A549 (cell line): ENCODE measurements around the gene VDAC1. TPM values are rescaled to one million over a fixed set of nuclear protein-coding genes. Genes with fewer than 3 reads are reported as not detected.
A peak's percentile ranks its signal among the peaks of the same experiment; 100 is the strongest.

Experiments used
- ATAC-seq, 2 experiments: fragments of 200-7000 bp in 1 of 2; fragments of >200 bp in 1 of 2; cut with Nextera tagmentation in 1 of 2; cut with Tn5 transposase in 1 of 2; 3 replicates each; pipeline versions ENCODE4 v1.8.0 to v1.9.1; 2018 to 2020; ENCODE audit warnings: mild to moderate bottlenecking in 1 of 2, moderate library complexity in 1 of 2
- CTCF ChIA-PET: fragments of 300-600 bp; sonication (Branson Sonifier 250); formaldehyde crosslinking; extraction: SDS; loops from one replicate; lab custom pipeline; 2021; ENCODE audit warnings: antibody characterized with exemption, inconsistent platforms; lab: Yijun Ruan, JAX
- POLR2A ChIA-PET: fragments of 350-600 bp; formaldehyde crosslinking; extraction: SDS; loops from one replicate; lab custom pipeline; 2021; ENCODE audit warnings: antibody characterized with exemption, inconsistent platforms; lab: Yijun Ruan, JAX
- DNase-seq, 2 experiments: peaks; one replicate each; pipeline versions ENCODE4 v3.0.0 to v3.0.0-alpha.2; 2011 to 2016; ENCODE audit warnings: low read depth in 1 of 2, low spot score in 1 of 2
- FAIRE-seq: peaks from 2 replicates; lab custom pipeline; 2011; peaks lifted over from hg19 to GRCh38; lab: Jason Lieb, UNC
- H3K27ac ChIP-seq, 2 experiments: fragments of >200 bp; sonication (Bioruptor Twin); formaldehyde crosslinking; 3 replicates each; pipeline ENCODE4 v1.5.1; 2016 to 2017
- H3K4me1 ChIP-seq: fragments of >200 bp; sonication (Bioruptor Twin); formaldehyde crosslinking; 3 replicates; pipeline ENCODE4 v1.6.1; 2016
- H3K4me2 ChIP-seq: fragments of >200 bp; sonication (Bioruptor Twin); formaldehyde crosslinking; 3 replicates; pipeline ENCODE4 v1.6.1; 2016
- H3K4me3 ChIP-seq: fragments of >200 bp; sonication (Bioruptor Twin); formaldehyde crosslinking; 3 replicates; pipeline ENCODE4 v1.5.1; 2016
- H3K9me3 ChIP-seq: fragments of >200 bp; sonication (Bioruptor Twin); formaldehyde crosslinking; 3 replicates; pipeline ENCODE4 v1.6.1; 2016
- CBX8 ChIP-seq: fragments of 200-600 bp; sonication (generic); IDR thresholded peaks from 2 replicates; pipeline ENCODE4 v1.6.1; 2016
- EHF ChIP-seq: fragments of 250-450 bp; sonication (Bioruptor Pico); IDR thresholded peaks from 2 replicates; pipeline ENCODE4 v1.5.0; 2020; ENCODE audit warnings: mild to moderate bottlenecking
- EHMT2 ChIP-seq: fragments of 200-600 bp; sonication (generic); IDR thresholded peaks from 2 replicates; pipeline ENCODE4 v1.6.1; 2016; ENCODE audit warnings: antibody characterized with exemption, low read depth, mild to moderate bottlenecking, moderate library complexity
- EP300 ChIP-seq, 2 experiments: fragments of >200 bp; sonication (Bioruptor Twin); formaldehyde crosslinking; IDR thresholded peaks; 2 replicates in 1 of 2; 3 replicates in 1 of 2; pipeline ENCODE4 v1.6.1; 2016 to 2017
- GATA3 ChIP-seq: IDR thresholded peaks from 2 replicates; pipeline ENCODE4 v1.6.1; 2012; ENCODE audit warnings: borderline replicate concordance
- HEYL ChIP-seq: fragments of 250-450 bp; sonication (Bioruptor Pico); IDR thresholded peaks from 2 replicates; pipeline ENCODE4 v1.8.0; 2021; ENCODE audit warnings: mild to moderate bottlenecking, moderate library complexity
- HMGXB4 ChIP-seq: fragments of 250-450 bp; sonication (Bioruptor Pico); IDR thresholded peaks from 2 replicates; pipeline ENCODE4 v1.5.0; 2021; ENCODE audit warnings: mild to moderate bottlenecking, moderate library complexity, borderline replicate concordance
- HOXB5 ChIP-seq: fragments of 250-450 bp; sonication (Bioruptor Pico); IDR thresholded peaks from 2 replicates; pipeline ENCODE4 v1.5.0; 2020; ENCODE audit warnings: mild to moderate bottlenecking, moderate library complexity
- KDM5A ChIP-seq: fragments of 200-600 bp; sonication (generic); IDR thresholded peaks from 2 replicates; pipeline ENCODE4 v1.6.1; 2016; ENCODE audit warnings: antibody characterized with exemption, mild to moderate bottlenecking
- MAFK ChIP-seq: fragments of 450-650 bp; IDR thresholded peaks from 2 replicates; pipeline ENCODE4 v1.6.1; 2014; ENCODE audit not compliant: partially characterized antibody
- MAZ ChIP-seq: fragments of 150-350 bp; IDR thresholded peaks from 2 replicates; pipeline ENCODE4 v1.6.1; 2014; ENCODE audit warnings: antibody characterized with exemption, low read depth, low read length, borderline replicate concordance
- NPAS2 ChIP-seq: fragments of 250-450 bp; sonication (Bioruptor Pico); IDR thresholded peaks from 2 replicates; pipeline ENCODE4 v1.8.0; 2022; ENCODE audit warnings: mild to moderate bottlenecking, moderate library complexity, borderline replicate concordance
- NR3C1 ChIP-seq: fragments of >200 bp; sonication (Bioruptor Twin); formaldehyde crosslinking; IDR thresholded peaks from 3 replicates; pipeline ENCODE4 v1.6.1; 2017
- PHF8 ChIP-seq: fragments of 200-600 bp; sonication (generic); IDR thresholded peaks from 2 replicates; pipeline ENCODE4 v1.6.1; 2016; ENCODE audit warnings: low read depth, mild to moderate bottlenecking, antibody characterized with exemption, moderate library complexity, borderline replicate concordance
- RAD21 ChIP-seq, 2 experiments: fragments of >200 bp in 1 of 2; sonication (Bioruptor Twin) in 1 of 2; formaldehyde crosslinking in 1 of 2; IDR thresholded peaks in 1 of 2; conservative IDR thresholded peaks in 1 of 2; 2 replicates in 1 of 2; 3 replicates in 1 of 2; pipeline ENCODE4 v1.6.1; 2012 to 2018; ENCODE audit warnings: inconsistent platforms in 1 of 2
- TP53 ChIP-seq: fragments of 250-450 bp; sonication (Bioruptor Pico); IDR thresholded peaks from 2 replicates; pipeline ENCODE4 v1.5.0; 2021; ENCODE audit warnings: mild to moderate bottlenecking, moderate library complexity
- ZFP36 ChIP-seq: fragments of 450-650 bp; IDR thresholded peaks from 2 replicates; pipeline ENCODE4 v1.6.1; 2014; ENCODE audit warnings: borderline replicate concordance; ENCODE audit not compliant: partially characterized antibody
- ZSCAN20 ChIP-seq: fragments of 250-450 bp; sonication (Bioruptor Pico); IDR thresholded peaks from 2 replicates; pipeline ENCODE4 v1.8.0; 2022; ENCODE audit warnings: mild to moderate bottlenecking, moderate library complexity
- WGBS: methylation state at CpG from one replicate; pipeline ENCODE4 v1.1.6; 2017; ENCODE audit errors: missing lambda C conversion rate; 5-methylcytosine and 5-hydroxymethylcytosine counted together
- polyA plus RNA-seq, 4 experiments: library from polyadenylated mRNA; depleted of rRNA in 3 of 4; stranded (reverse); fragments of >200 nt; fragmentation: RNase III in 1 of 4; extraction: RNeasy Plus Mini Kit Qiagen cat#74134 plus additional on column Dnase treatment in 1 of 4; gene quantifications; 2 replicates in 3 of 4; 3 replicates in 1 of 4; pipeline ENCODE4 v1.2.3, GENCODE V29; 2011 to 2017
- TF ChIP-seq, protein P1 (sequence below): fragments of >200 bp; sonication (Bioruptor Twin); formaldehyde crosslinking; IDR thresholded peaks from 3 replicates; pipeline ENCODE4 v1.5.1; 2016
- TF ChIP-seq, protein P2 (sequence below): fragments of 200-600 bp; sonication (generic); IDR thresholded peaks from 2 replicates; pipeline ENCODE4 v1.6.1; 2016; ENCODE audit warnings: antibody characterized with exemption, mild to moderate bottlenecking, moderate library complexity
- TF ChIP-seq, protein P3 (sequence below): IDR thresholded peaks from 2 replicates; pipeline ENCODE4 v1.6.1; 2012

The VDAC1 gene
- polyA plus RNA-seq, 2 of the 4 experiments (the other 2 are of a cell fraction), result 369 to 442 TPM

GRCh38 chr5:134000696-134001453 is 3.9 kb downstream of the VDAC1 start:
- TF ChIP-seq EHF (no peak), ZFP36 (no peak), PHF8 (no peak), EHMT2 (no peak), GATA3 (no peak), CBX8 (no peak), MAFK (no peak), RAD21 (conservative IDR thresholded peaks at IDR 0.05 in 1 of 2, IDR thresholded peaks at IDR 0.05 in 1 of 2) (no peak)
- Histone ChIP-seq H3K9me3 (no peaks in the 10 kb centered on the region), H3K4me2 (peak overlapping the region; percentile 27; the same call in 1 of the 3 replicates), H3K4me3 (no peak overlapping the region), H3K4me1 (peaks cover 66% of the 10 kb centered on the region), H3K27ac (no peak overlapping the region)
- WGBS, result 88% methylated on average over 10 of the region's 10 CpGs
- FAIRE-seq (no peak), DNase-seq (no peak), ATAC-seq (no peak)
- CTCF ChIA-PET, result interaction anchor here (0.8 to 9.8 kb wide), 3 partner anchors 15 to 39 kb away, joined by 3 to 91 read pairs (median 36); no protein-coding TSS in a partner anchor
- POLR2A ChIA-PET, result interaction anchor here (0.6 kb wide), 1 partner anchor 798 kb away, joined by 4 read pairs; no protein-coding TSS in a partner anchor

DNA sequence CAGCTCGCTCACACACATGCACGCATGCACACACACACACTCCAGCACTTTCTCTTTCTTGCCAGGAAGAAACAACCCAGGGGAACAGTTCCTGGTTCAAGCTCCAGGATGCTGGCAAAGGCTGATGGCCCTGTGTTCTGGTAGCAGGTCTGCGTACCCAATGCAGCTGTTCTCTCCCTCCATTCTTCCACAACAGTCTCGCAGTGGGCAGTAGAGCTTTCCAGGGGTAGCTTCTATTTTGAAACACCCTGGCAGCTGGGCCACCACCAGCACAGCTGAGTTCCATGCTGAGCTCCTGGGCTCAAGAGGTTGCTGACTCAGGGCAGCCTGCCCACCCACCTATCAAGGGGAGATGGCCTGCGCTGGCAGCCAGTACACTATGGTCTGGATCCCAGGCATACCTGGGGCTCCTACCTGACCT is 4.7 kb downstream of the VDAC1 start:
- FAIRE-seq (no peak), DNase-seq (no peak), ATAC-seq (no peak)
- POLR2A ChIA-PET, result no interaction called here
- H3K27ac ChIP-seq, result peak overlapping the region in 1 of 2 experiments; percentile 30; a peak in 1 of 6 replicates
- peaks cover 72% of the 10 kb centered on the region for H3K4me1 ChIP-seq
- peak overlapping the region; percentile 18; the same call in 1 of the 3 replicates for H3K4me2 ChIP-seq
- WGBS, result 98% methylated on average over 5 of the region's 5 CpGs
- no peaks in the 10 kb centered on the region for H3K9me3 ChIP-seq
- CTCF ChIA-PET, result interaction anchor here (0.8 to 9.8 kb wide), 5 partner anchors 8 to 40 kb away, joined by 3 to 91 read pairs (median 28); no protein-coding TSS in a partner anchor
- no peak overlapping the region for H3K4me3 ChIP-seq
- TF ChIP-seq TP53 (CRISPR knock-in tag), result no peak
- TF ChIP-seq HMGXB4 (CRISPR knock-in tag), result no peak
- TF ChIP-seq, protein P1, sequence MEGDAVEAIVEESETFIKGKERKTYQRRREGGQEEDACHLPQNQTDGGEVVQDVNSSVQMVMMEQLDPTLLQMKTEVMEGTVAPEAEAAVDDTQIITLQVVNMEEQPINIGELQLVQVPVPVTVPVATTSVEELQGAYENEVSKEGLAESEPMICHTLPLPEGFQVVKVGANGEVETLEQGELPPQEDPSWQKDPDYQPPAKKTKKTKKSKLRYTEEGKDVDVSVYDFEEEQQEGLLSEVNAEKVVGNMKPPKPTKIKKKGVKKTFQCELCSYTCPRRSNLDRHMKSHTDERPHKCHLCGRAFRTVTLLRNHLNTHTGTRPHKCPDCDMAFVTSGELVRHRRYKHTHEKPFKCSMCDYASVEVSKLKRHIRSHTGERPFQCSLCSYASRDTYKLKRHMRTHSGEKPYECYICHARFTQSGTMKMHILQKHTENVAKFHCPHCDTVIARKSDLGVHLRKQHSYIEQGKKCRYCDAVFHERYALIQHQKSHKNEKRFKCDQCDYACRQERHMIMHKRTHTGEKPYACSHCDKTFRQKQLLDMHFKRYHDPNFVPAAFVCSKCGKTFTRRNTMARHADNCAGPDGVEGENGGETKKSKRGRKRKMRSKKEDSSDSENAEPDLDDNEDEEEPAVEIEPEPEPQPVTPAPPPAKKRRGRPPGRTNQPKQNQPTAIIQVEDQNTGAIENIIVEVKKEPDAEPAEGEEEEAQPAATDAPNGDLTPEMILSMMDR, result no peak

- Histone ChIP-seq H3K4me2 (no peak overlapping the region), H3K4me3 (no peak overlapping the region), H3K9me3 (no peaks in the 10 kb centered on the region), H3K4me1 (peaks cover 85% of the 10 kb centered on the region), H3K27ac (0 out of 6 replicates have a peak overlapping the region, but pooled peaks of 1 of the 2 experiments have one; percentile 4)
- no peak; a peak in 1 of 6 replicates for ATAC-seq
- WGBS, result 86% methylated on average over 7 of the region's 7 CpGs
- no peak for DNase-seq
- ChIA-PET POLR2A (no interaction called here), CTCF (interaction anchor here (0.6 to 9.8 kb wide), 8 partner anchors 10 to 73 kb away, joined by 3 to 91 read pairs (median 4); no protein-coding TSS in a partner anchor)
- no peak for FAIRE-seq
- TF ChIP-seq EP300 (IDR thresholded peaks at IDR 0.05) (no peak), HOXB5 (no peak), ZSCAN20 (CRISPR knock-in tag) (no peak), TP53 (CRISPR knock-in tag) (no peak), CBX8 (no peak), GATA3 (no peak), PHF8 (no peak), NR3C1 (no peak), MAZ (no peak), KDM5A (no peak), NPAS2 (CRISPR knock-in tag) (no peak), HEYL (CRISPR knock-in tag) (no peak)
- TF ChIP-seq, protein P1, result no peak
- TF ChIP-seq, protein P2, sequence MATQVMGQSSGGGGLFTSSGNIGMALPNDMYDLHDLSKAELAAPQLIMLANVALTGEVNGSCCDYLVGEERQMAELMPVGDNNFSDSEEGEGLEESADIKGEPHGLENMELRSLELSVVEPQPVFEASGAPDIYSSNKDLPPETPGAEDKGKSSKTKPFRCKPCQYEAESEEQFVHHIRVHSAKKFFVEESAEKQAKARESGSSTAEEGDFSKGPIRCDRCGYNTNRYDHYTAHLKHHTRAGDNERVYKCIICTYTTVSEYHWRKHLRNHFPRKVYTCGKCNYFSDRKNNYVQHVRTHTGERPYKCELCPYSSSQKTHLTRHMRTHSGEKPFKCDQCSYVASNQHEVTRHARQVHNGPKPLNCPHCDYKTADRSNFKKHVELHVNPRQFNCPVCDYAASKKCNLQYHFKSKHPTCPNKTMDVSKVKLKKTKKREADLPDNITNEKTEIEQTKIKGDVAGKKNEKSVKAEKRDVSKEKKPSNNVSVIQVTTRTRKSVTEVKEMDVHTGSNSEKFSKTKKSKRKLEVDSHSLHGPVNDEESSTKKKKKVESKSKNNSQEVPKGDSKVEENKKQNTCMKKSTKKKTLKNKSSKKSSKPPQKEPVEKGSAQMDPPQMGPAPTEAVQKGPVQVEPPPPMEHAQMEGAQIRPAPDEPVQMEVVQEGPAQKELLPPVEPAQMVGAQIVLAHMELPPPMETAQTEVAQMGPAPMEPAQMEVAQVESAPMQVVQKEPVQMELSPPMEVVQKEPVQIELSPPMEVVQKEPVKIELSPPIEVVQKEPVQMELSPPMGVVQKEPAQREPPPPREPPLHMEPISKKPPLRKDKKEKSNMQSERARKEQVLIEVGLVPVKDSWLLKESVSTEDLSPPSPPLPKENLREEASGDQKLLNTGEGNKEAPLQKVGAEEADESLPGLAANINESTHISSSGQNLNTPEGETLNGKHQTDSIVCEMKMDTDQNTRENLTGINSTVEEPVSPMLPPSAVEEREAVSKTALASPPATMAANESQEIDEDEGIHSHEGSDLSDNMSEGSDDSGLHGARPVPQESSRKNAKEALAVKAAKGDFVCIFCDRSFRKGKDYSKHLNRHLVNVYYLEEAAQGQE, result no peak
- TF ChIP-seq, protein P3, sequence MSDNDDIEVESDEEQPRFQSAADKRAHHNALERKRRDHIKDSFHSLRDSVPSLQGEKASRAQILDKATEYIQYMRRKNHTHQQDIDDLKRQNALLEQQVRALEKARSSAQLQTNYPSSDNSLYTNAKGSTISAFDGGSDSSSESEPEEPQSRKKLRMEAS, result no peak
Observed at GRCh38 chr5:133998807-133999206, 6.0 kb downstream of the VDAC1 start.
